Measurements from ENCODE around the gene EVA1C. TPM values are rescaled to one million over a fixed set of nuclear protein-coding genes. Genes with fewer than 3 reads are reported as not detected.

Gene EVA1C
- total RNA-seq (2014; rRNA removed) = 16.1 and 17.5 TPM in 2 replicates
- Bru-seq, nascent RNA = percentile 62 among the genes with signal in this experiment
- percentile 53 among the genes with signal in this experiment for BruChase-seq, experiment 1, labeled RNA remaining after a 6-hour chase
- percentile 63 among the genes with signal in this experiment for BruChase-seq, experiment 2, labeled RNA remaining after a 2-hour chase
- long read RNA-seq, partial matches to known transcripts = 2 of 19 reads
- long read RNA-seq, other reads (novel, unspliced or antisense) = 12 of 19 reads

- no peaks in the 10 kb centered on the region for H3K36me3 ChIP-seq (ENCODE audit: low read depth, low read length)
- H3F3A ChIP-seq (ENCODE audit: low read length, unreplicated experiment) = peaks cover 7% of the 10 kb centered on the region
- no TSS peak for BruUV-seq (replicated peaks)
- H3K9me2 ChIP-seq (replicated peaks; ENCODE audit: low read length) = no peaks in the 10 kb centered on the region
- POLR2A ChIA-PET (ENCODE audit: unreplicated experiment) = no interaction called here
- peak within 1 kb of the TSS; percentile 90 for H3K4me3 ChIP-seq (ENCODE audit: low read length)
- DNase-seq (peak; percentile 71), ATAC-seq (peak; percentile 54)
- H3K9me3 ChIP-seq (ENCODE audit: low read length) = no peaks in the 10 kb centered on the region
- peak within 1 kb of the TSS; percentile 99 for H3K4me2 ChIP-seq (ENCODE audit: low read length)
- no peaks in the 10 kb centered on the region for H3K27me3 ChIP-seq (ENCODE audit: low read length)
- H3K9ac ChIP-seq (ENCODE audit: low read length) = peak within 1 kb of the TSS; percentile 89
- TF ChIP-seq, protein P1, sequence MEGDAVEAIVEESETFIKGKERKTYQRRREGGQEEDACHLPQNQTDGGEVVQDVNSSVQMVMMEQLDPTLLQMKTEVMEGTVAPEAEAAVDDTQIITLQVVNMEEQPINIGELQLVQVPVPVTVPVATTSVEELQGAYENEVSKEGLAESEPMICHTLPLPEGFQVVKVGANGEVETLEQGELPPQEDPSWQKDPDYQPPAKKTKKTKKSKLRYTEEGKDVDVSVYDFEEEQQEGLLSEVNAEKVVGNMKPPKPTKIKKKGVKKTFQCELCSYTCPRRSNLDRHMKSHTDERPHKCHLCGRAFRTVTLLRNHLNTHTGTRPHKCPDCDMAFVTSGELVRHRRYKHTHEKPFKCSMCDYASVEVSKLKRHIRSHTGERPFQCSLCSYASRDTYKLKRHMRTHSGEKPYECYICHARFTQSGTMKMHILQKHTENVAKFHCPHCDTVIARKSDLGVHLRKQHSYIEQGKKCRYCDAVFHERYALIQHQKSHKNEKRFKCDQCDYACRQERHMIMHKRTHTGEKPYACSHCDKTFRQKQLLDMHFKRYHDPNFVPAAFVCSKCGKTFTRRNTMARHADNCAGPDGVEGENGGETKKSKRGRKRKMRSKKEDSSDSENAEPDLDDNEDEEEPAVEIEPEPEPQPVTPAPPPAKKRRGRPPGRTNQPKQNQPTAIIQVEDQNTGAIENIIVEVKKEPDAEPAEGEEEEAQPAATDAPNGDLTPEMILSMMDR (conservative IDR thresholded peaks at IDR 0.05; ENCODE audit: low read depth, low read length) = no peak
- TF ChIP-seq EZH2 (IDR thresholded peaks at IDR 0.05; ENCODE audit: low read length, unreplicated experiment) (no peak), EZH2phosphoT487 (IDR thresholded peaks at IDR 0.05; ENCODE audit: borderline replicate concordance, low read length) (peak; percentile 93)
- intact Hi-C loops (cut with micrococcal nuclease) = loop anchor here (5.0 to 10.0 kb wide), 2 partner anchors 65 to 362 kb away; partner anchors contain the start of gene PAXBP1
- H4K20me1 ChIP-seq (ENCODE audit: low read length) = no peaks in the 10 kb centered on the region
- H3K4me1 ChIP-seq (ENCODE audit: insufficient read depth, low read length) = peaks cover 28% of the 10 kb centered on the region
- CTCF ChIA-PET = interaction anchor here (0.6 kb wide), 1 partner anchor 44 kb away, joined by 3 read pairs; no protein-coding TSS in a partner anchor
- peak within 1 kb of the TSS; percentile 92 for H2AFZ ChIP-seq (ENCODE audit: low read length)
- peak within 1 kb of the TSS; percentile 65 for H3K27ac ChIP-seq (ENCODE audit: low read length)
- peaks cover 41% of the 10 kb centered on the region for H3K79me2 ChIP-seq (ENCODE audit: low read length)
Measured at GRCh38 chr21:32412162-32413014, at the start of gene EVA1C. EVA1C (plus strand) TSS chr21:32412706; CDS start chr21:32412854, 148 bp downstream.

- no peaks in the 10 kb centered on the region for H3K27me3 ChIP-seq (ENCODE audit: low read length)
- ChIA-PET CTCF (no interaction called here), POLR2A (ENCODE audit: unreplicated experiment) (interaction anchor here (0.5 kb wide), 1 partner anchor 34 kb away, joined by 8 read pairs; no protein-coding TSS in a partner anchor)
- H3K9me3 ChIP-seq (ENCODE audit: low read length) = no peaks in the 10 kb centered on the region
- H3K4me1 ChIP-seq (ENCODE audit: insufficient read depth, low read length) = no peaks in the 10 kb centered on the region
- no peaks in the 10 kb centered on the region for H3K9me2 ChIP-seq (replicated peaks; ENCODE audit: low read length)
- ATAC-seq (no peak), DNase-seq (no peak)
- no TSS peak for BruUV-seq (replicated peaks)
- H3K36me3 ChIP-seq (ENCODE audit: low read depth, low read length) = peaks cover 84% of the 10 kb centered on the region
- no peak overlapping the region for H3K9ac ChIP-seq (ENCODE audit: low read length)
- intact Hi-C loops (cut with micrococcal nuclease) = no loop called here
- H3K4me2 ChIP-seq (ENCODE audit: low read length) = no peak overlapping the region
- H2AFZ ChIP-seq (ENCODE audit: low read length) = no peak overlapping the region
- no peaks in the 10 kb centered on the region for H3K79me2 ChIP-seq (ENCODE audit: low read length)
- H3K4me3 ChIP-seq (ENCODE audit: low read length) = no peak overlapping the region
- no peaks in the 10 kb centered on the region for H4K20me1 ChIP-seq (ENCODE audit: low read length)
- TF ChIP-seq EZH2 (IDR thresholded peaks at IDR 0.05; ENCODE audit: low read length, unreplicated experiment) = no peak
- no peak for TF ChIP-seq EZH2phosphoT487 (IDR thresholded peaks at IDR 0.05; ENCODE audit: borderline replicate concordance, low read length)
- TF ChIP-seq, protein P1 (conservative IDR thresholded peaks at IDR 0.05; ENCODE audit: low read depth, low read length) = no peak
- no peaks in the 10 kb centered on the region for H3F3A ChIP-seq (ENCODE audit: low read length, unreplicated experiment)
- H3K27ac ChIP-seq (ENCODE audit: low read length) = no peak overlapping the region
Measured at GRCh38 chr21:32364387-32364786, 48.1 kb upstream of the EVA1C start.
